ENCODE measurements around the gene ALPP. TPM values are rescaled to one million over a fixed set of nuclear protein-coding genes. Genes with fewer than 3 reads are reported as not detected.
"Not testable (repeated sequence)": the region's sequence is repeated elsewhere in the genome, so short reads cannot be mapped to it uniquely, and the experiment has no call there.

The ALPP gene
- total and polyA plus RNA-seq, 3 donors from 2014 or later: 0.25 to 0.87 TPM; not detected in 1

- no peak overlapping the region for H3K4me3 ChIP-seq
- no peaks in the 10 kb centered on the region for H3K4me1 ChIP-seq
- H3K27ac ChIP-seq: no peak overlapping the region
- no peak for TF ChIP-seq CTCF (IDR thresholded peaks at IDR 0.05)
- no peak for TF ChIP-seq POLR2A (IDR thresholded peaks at IDR 0.05)
- intact Hi-C loops (cut with DNase I; ENCODE audit: low total_unique reads): no loop called here
- H3K9me3 ChIP-seq: no peaks in the 10 kb centered on the region
- 97 to 100% methylated on average over 3 to 4 of the region's 4 CpGs for WGBS, 2 donors
- no peaks in the 10 kb centered on the region for H3K36me3 ChIP-seq (ENCODE audit: low read depth, missing control alignments)
- no peaks in the 10 kb centered on the region for H3K27me3 ChIP-seq
- no peak for DNase-seq
Measured at GRCh38 chr2:232335859-232336215, 42.7 kb upstream of the ALPP start.

GRCh38 chr2:232336241-232336736 lies 42.3 kb upstream of the ALPP start:
- Histone ChIP-seq H3K36me3 (ENCODE audit: low read depth, missing control alignments) (no peaks in the 10 kb centered on the region), H3K27me3 (no peaks in the 10 kb centered on the region), H3K4me1 (no peaks in the 10 kb centered on the region), H3K27ac (no peak overlapping the region), H3K9me3 (no peaks in the 10 kb centered on the region), H3K4me3 (no peak overlapping the region)
- 96% methylated on average over 15 of the region's 15 CpGs for WGBS, 2 donors
- intact Hi-C loops (cut with DNase I; ENCODE audit: low total_unique reads): no loop called here
- DNase-seq: peak; percentile 10
- TF ChIP-seq POLR2A (IDR thresholded peaks at IDR 0.05) (no peak), CTCF (IDR thresholded peaks at IDR 0.05) (no peak)

GRCh38 chr2:232336981-232337720 lies 41.4 kb upstream of the ALPP start:
- H3K36me3 ChIP-seq (ENCODE audit: low read depth, missing control alignments): no peaks in the 10 kb centered on the region
- WGBS, 2 donors: 86 to 89% methylated on average over 10 to 18 of the region's 18 CpGs
- no peak for DNase-seq

GRCh38 chr2:232338094-232338758 lies 40.3 kb upstream of the ALPP start:
- H3K9me3 ChIP-seq; H3K27ac ChIP-seq; intact Hi-C loops (cut with DNase I; ENCODE audit: low total_unique reads); H3K36me3 ChIP-seq (ENCODE audit: low read depth, missing control alignments); DNase-seq; H3K4me1 ChIP-seq; H3K4me3 ChIP-seq; H3K27me3 ChIP-seq: not testable (repeated sequence)
- WGBS, 2 donors: 94 to 100% methylated on average over 3 to 11 of the region's 16 CpGs

More at GRCh38 chr2:232336981-232337720, 41.4 kb upstream of the ALPP start:
- Histone ChIP-seq H3K4me3 (no peak overlapping the region), H3K27me3 (no peaks in the 10 kb centered on the region), H3K27ac (no peak overlapping the region), H3K9me3 (no peaks in the 10 kb centered on the region), H3K4me1 (no peaks in the 10 kb centered on the region)
- TF ChIP-seq POLR2A (IDR thresholded peaks at IDR 0.05): no peak
- TF ChIP-seq CTCF (IDR thresholded peaks at IDR 0.05): no peak
- intact Hi-C loops (cut with DNase I; ENCODE audit: low total_unique reads): no loop called here

- 84 to 97% methylated on average over 7 of the region's 7 CpGs for WGBS, 2 donors
- H3K27ac ChIP-seq: no peak overlapping the region
Measured at GRCh38 chr2:232338759-232339106, 39.8 kb upstream of the ALPP start.

More at GRCh38 chr2:232338759-232339106, 39.8 kb upstream of the ALPP start:
- Histone ChIP-seq H3K9me3 (no peaks in the 10 kb centered on the region), H3K4me3 (no peak overlapping the region), H3K36me3 (ENCODE audit: low read depth, missing control alignments) (no peaks in the 10 kb centered on the region), H3K27me3 (no peaks in the 10 kb centered on the region), H3K4me1 (no peaks in the 10 kb centered on the region)
- DNase-seq: no peak
- no peak for TF ChIP-seq CTCF (IDR thresholded peaks at IDR 0.05)
- no peak for TF ChIP-seq POLR2A (IDR thresholded peaks at IDR 0.05)
- intact Hi-C loops (cut with DNase I; ENCODE audit: low total_unique reads): no loop called here

All from testis (tissue), 3 donors.